COR-L47 (cell line): Measurements from ENCODE around the gene IGSF8.

Experiments used
- DNase-seq: peaks from one replicate; lab custom pipeline; 2025; lab: John Stamatoyannopoulos, UW

The IGSF8 gene

DNA sequence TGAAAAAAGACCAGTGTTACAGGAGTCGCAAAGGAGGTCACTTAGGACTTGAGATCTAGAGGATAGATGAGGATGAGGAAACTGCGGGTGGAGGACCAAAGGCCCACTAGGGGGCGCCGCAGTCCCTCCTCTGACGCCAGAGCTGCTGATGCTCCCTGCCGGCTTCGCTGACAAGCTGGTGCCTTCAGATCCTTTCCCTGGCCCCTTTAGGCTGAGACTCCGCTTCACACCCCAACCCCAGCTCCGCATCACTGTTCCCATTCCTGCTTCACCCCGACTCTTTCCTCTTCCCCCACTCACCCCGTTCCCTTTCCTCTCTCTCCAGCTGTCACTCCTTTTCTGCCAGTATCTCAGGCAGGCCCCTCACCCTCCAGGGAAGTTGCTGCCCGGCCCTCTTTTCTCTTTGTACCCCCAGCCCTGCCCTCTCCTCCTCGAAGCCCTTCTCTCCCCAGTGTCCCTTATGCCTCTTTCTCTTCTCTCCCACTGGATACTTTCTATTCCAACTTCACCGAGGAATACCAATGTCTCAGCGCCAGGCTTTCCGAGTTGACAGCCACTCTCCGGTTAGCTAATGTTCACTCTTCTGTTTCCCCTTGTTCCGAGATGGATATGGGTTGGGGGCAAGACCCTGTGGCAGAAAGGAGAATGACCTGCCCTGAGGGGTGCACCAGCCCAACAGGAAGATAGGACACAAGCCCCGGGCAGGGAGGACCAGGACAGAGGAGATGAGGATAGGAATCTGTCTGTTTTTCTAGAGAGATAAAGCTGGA, 12.5 kb downstream of the IGSF8 start:
- peak; percentile 59 for DNase-seq

DNA sequence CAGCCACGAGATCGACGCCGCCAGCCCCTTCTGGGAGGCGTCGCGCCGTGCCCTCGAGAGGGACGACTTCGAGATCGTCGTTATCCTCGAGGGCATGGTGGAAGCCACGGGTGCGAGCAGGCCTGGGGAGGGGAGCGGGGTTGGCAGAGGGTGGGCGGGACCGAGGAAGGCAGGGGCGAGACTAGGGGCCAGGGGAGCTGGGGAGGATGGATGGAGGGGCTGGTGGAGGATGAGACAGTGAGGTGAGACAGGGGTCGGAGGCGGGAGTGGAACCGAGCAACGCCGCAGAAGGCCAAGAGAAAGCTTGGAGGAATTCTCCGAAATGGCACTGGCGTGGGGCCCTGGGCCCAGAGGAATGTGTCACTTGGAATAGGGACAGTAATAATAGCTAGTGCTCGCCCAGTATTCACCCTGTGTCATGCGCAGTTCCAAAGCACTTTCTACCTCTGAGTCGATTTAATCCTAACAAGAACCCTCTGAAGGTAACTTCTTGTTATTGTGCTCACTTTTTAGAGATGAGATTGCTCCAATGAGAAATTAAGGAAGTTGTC, 13.6 kb downstream of the IGSF8 start:
- no peak for DNase-seq

DNA sequence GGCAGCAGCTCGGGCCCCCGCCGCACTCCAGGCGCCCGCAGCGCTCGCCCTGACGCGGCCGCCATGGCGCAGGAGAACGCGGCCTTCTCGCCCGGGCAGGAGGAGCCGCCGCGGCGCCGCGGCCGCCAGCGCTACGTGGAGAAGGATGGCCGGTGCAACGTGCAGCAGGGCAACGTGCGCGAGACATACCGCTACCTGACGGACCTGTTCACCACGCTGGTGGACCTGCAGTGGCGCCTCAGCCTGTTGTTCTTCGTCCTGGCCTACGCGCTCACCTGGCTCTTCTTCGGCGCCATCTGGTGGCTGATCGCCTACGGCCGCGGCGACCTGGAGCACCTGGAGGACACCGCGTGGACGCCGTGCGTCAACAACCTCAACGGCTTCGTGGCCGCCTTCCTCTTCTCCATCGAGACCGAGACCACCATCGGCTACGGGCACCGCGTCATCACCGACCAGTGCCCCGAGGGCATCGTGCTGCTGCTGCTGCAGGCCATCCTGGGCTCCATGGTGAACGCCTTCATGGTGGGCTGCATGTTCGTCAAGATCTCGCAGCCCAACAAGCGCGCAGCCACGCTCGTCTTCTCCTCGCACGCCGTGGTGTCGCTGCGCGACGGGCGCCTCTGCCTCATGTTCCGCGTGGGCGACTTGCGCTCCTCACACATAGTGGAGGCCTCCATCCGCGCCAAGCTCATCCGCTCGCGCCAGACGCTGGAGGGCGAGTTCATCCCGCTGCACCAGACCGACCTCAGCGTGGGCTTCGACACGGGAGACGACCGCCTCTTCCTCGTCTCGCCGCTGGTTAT, 14.2 kb downstream of the IGSF8 start:
- DNase-seq, result peak; percentile 79

DNA sequence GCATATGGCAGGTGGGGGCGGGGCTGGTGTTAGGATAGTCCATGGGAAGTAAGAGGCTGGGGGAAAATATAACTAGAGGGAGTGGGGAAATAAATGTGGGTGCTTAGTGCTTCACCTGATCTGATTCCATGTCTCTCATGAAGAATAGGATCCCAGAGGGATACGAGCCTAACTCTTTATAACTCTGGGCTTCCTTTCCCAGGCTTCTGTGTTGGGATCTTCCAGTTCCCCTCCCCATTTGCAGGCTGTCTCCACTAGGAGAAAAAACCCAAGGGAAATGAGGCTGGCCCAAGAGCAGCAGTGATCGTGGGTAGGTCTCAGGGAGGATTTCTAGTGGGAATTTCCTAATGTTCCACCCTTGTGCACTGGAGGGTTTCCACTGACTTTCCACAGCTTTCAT, 15.5 kb downstream of the IGSF8 start:
- DNase-seq, result no peak

DNA sequence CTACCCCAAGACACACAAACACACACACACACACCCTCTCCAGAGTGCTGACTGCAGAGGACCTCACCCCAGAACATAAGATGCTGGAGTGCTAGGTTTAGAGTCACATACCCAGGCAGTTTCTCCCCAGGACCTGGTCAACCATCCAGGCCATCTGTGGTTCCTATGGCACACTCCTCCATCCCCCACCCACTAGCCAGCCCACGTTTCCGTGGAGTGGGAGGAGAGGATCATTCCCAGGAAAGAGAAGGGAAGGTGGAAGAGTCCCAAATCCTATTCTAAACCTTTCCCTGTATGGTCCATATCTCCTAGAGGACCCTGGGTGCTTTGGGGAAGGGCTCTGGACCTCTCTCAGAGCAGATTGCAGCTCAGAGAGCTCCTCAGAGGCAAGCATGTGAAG, 15.9 kb downstream of the IGSF8 start:
- DNase-seq, result no peak

DNA sequence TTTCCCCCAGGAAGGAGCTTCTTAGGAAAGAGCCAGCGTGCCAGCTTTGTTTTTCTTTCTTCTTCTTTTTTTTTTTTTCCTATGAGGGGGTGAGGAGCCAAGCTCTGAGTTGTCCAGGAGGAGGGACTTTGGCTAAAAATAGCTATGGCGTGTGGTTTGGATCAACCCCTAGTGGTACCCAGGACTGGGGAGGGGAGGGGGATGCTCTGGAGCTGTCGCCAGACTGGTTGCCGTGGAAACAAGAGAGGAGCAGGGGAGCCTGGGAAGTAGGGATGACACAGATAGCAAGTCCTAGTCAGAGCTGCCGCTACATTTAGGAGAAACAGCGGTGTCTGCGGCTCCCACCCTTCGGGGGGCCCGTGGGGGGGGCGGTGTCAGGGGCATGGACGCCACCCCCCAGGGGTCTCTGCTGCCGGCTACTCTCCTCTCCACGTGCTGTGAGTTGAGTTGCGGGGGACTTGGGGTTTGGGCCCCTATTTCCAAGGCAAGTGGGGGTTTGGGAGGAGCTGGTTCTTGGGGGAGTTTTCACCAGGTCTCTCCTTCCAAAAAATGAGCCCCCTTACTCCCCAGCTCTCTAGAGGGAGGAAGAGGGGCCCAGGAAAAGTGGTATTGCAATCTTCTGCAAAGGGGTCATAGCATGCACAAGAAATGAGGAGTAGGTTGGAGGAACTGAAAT, 17.0 kb downstream of the IGSF8 start, which contains the start of gene KCNJ9:
TSS of gene KCNJ9 (plus strand) at position 278 of the 676 bp plus-strand sequence. CDS start 2,493 bp downstream, outside the sequence.
- DNase-seq, result peak; percentile 25

DNA sequence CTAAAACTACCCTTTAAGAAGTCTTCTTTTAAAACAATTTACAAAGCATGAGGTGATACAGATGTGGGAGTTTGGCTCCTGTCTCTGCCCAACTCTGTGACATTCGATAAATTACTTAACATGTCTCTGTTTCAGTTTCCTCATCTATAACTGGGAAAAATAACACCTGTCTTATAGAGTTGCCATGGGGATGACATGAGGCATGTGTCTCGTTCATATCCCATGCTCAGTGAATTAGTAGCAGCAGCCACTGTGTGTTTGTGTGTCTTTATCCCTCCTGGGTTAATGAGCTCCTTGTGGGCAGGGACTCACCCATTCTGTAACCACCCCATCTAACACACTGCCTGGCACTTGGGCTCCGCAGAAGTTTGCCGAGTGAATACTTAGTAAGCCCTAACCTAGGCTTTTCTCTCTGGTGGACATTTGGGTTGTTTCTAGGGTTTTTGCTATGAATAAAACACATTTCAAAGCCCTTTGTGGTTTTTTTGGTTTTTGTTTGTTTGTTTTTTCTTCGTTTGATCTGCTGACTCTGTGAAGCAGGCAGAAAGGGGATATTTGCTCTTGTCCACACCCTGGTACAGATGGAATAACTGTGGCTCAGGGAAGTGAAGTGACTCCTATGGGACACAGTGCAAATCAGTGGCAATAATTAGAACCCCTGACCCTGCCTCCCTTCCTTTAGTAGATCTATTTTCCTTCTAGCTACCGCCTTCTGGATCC, 17.9 kb downstream of the IGSF8 start:
- DNase-seq, result no peak

DNA sequence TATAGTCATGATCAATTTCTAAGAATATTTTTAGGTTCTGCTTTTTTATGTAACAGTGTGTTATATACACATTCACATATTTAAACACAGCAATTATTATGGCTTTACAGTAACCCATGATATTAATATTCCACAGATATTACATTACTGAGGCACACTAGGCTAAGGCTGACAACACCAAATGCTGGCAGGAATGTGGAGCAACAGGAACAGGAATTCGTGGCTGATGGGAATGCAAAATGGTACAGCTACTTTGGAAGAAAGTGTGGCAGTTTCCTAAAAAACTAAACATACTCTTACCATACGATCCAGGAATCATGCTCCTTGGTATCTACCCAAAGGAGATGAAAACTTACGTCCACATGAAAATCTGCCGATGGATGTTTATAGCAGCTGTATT, 19.0 kb downstream of the IGSF8 start:
- no peak for DNase-seq

DNA sequence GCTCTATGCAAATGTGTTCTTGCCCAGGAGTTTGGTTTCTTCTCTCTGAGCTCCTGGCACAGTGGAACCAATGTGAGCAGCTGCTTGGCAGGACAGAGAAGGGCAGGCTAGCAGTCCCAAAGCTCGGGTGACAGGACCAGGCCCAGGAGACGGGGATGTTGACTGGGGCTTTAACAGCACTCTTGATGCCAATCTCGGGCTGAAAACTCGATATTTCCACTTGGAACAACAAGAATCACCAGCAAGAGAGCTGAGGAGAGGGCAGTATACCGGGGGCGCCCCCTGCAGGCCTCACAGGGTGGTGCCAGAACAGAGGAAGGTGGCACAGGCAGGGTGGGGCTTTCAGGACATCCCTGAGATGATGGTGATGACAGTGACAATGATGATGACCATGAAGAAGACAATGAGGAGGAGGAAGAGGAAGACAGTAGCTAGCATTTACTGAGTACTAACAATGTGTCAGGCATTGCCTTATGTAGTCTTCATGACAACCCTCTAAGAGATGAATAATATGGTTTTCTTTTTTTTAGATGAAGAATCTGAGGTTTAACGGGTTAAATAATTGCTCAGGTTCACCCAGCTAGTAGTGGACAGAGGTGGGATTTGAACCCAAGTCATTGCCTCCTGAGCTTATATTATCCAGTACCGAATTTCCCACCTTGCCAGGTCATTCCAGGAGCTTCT, 19.8 kb downstream of the IGSF8 start:
- DNase-seq, result no peak

DNA sequence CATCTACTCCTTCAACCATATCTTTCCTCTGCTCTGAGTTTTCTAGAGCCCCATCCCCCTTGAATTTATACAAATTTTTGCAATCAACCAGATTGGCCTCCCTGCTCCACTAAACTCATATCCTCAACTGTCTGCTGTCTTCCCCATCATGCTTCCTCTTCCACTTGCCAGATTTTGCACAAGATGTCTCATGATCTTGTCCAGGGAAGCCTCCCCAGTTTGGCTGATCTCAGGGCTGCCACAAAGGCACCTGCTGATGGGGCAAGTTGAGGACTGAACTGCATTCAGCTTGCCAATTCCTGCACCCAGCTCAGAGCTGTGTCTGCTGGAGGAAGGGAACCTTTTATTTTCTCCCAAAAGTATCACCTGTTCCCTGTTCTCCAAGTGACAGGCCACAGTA, 20.9 kb downstream of the IGSF8 start:
- DNase-seq, result no peak

DNA sequence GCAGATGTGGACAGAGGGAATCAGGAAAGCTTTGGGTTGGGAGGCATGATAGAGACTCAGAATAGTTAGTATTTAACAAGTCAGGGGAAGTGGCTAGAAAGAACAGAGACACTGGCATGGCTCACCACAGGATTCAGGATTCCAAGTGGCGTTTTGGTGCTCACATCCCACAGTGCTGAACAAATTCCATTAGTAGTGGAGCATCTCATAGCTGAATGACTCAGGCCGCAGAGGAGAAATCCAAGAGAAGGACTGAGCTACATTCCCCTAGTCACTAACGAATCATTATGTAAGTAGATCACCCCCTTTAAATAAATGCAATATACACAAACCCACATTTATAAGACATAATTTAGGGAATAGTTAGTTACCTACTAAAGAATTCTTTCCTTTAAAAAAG, 22.1 kb downstream of the IGSF8 start:
- DNase-seq, result no peak

DNA sequence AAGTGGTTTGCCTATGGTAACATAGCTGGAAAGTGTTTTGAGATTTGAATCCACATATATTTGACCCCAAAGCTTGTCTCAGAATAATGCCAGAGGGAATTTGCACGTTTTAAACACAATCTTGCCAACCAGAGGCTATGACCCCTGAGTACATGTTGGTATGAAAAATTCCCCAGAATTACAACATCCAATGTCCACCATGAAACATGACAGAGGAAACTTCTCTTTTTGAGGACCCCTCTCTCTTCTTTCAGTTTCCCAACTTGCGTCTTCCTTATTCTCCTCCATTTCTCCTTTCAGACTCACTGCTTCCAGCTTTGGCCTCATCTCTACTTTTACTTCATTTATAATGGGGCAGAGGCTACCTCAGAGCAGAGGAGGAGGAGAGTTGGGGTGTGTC, 22.6 kb downstream of the IGSF8 start:
- no peak for DNase-seq

DNA sequence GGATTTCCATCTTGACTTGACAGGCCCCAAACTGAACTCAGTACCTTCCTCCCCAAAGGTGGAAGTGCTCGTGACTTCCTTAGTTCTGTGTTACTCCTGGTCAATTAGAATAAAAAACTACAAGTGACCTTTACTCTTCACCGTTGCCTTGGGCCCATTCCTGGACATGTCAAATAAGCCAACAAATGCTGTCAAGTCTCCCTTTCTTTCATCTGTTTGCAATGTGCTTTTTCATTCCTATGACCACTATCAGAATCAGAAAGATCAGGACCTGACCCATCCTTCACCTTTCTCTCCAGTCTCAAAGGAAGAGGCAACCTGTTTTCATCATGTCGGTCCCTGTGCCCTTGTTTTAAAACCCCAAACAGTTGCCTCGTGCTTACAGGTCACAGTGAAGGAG, 23.6 kb downstream of the IGSF8 start:
- DNase-seq, result no peak

DNA sequence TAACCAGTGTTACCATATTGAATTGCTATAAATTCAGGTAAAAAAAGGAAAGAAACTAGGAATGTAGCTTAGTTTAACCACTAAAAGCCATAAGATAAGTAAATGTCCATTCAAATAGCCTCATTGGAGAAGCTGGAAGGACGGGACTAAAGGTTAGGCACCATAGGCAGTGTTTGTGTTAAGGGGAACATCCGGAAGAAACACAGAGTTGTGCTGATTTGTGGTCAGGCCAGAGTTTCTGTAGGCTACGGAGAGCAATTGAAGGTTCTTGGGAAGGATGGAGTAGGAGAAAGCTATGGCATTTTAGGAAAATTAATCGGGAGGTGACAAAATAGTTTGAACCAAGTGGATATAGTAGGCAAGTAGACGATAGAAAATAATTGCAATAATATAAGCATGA, 27.1 kb downstream of the IGSF8 start:
- no peak for DNase-seq

DNA sequence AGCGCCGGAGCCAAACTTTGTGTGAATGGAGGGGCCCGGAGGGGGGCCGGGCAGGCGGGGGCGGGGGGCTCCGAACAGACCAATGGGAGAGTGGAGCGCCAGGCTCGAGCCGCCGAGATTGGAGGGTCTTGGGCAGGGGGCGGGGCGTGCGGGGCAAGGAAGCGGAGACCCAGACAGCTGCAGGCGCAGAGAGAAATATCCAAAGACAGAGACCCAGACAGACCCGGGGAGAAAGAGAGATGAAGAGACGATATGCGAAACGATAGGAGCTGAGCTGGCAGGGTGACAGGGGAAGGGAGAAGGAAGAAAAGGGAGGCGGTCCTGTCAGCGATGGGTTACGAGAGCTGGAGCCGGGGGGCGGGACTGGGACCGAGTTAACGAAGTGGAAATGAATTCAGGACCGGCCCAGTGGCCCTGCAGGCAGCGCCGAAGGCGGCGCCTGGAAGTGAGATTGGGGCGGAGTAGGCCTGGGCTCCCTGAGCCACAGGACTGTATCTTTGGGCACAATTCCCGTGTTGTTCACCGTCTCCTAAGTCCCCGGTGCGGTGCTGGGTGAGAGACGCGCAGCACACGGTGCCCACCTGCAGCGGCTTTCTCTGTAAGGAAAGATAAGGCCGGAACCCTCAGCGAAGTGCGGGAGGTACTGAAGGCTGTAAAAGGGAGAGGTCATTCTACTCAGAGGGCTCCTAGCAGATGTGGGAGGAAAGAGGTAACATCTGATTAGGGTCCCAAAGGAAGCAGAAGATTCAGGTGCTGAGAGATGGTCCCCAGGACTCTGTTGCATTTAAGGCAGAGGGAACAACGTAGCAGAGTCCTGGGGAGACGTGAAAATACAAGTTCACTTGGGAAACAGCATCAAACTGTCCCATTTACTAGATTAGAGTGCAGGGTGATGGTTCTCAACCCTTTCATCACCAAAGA, 27.9 kb downstream of the IGSF8 start:
- DNase-seq, result peak; percentile 60

DNA sequence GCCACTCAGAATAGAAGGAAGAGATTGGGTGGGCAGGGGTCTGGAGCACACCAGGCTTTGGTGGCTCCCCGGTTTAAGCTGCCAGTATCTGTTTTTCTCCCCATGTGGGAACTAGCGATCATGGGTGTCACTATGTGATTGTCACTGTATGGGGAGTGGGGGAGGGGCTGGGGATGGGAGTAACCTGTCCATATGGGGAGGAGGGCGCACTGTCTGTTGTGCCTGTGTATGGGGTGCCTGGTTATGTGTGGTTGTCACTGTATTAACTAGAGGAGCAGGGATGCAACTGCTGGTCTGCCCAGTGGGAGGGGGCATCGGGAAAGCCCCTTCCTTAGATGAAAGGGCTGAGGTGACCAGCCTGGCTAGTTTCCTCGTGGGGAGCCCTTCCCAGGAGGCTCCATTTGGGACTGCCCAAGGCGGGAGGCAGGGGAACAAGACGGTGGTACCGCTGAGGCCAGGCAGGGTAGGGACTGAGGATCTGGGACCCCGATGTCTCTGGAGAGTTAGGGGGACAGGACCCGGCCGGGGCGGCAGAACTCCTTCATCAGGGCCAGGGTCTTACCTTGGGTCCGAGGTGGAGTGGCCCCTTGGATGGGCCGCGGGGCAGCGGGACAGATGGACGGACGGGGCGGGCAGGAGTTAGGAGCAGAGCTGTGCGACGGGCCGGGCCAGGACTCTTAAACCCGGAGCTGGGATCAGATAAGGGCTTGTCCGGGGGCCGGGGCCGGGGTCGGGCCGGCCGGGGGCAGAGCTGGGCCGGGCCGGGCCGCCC, 28.8 kb downstream of the IGSF8 start, which contains the start of gene KCNJ10:
TSS of gene KCNJ10 (minus strand) at position 701 of the 772 bp plus-strand sequence. CDS start 27,628 bp downstream, outside the sequence.
- DNase-seq, result no peak

DNA sequence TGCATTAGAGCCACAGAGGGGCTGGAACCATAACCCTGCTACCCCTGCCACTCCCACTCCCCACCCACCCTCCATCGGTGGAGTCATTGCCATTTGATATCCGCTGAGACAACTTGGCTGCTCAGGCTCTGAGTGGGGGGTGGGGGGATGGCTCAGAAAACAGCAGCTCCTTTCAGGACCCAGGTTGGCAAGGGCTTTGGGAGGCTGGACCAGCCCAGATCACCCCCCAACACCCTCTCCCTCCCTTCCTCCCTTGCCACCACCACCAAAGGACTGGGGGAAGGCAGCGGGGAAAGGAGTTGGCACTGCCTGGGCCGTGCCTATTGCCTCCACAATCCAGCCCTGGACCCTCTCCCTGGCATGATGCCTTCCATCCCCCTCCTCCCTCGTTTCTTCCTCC, 30.2 kb downstream of the IGSF8 start:
- DNase-seq, result no peak

DNA sequence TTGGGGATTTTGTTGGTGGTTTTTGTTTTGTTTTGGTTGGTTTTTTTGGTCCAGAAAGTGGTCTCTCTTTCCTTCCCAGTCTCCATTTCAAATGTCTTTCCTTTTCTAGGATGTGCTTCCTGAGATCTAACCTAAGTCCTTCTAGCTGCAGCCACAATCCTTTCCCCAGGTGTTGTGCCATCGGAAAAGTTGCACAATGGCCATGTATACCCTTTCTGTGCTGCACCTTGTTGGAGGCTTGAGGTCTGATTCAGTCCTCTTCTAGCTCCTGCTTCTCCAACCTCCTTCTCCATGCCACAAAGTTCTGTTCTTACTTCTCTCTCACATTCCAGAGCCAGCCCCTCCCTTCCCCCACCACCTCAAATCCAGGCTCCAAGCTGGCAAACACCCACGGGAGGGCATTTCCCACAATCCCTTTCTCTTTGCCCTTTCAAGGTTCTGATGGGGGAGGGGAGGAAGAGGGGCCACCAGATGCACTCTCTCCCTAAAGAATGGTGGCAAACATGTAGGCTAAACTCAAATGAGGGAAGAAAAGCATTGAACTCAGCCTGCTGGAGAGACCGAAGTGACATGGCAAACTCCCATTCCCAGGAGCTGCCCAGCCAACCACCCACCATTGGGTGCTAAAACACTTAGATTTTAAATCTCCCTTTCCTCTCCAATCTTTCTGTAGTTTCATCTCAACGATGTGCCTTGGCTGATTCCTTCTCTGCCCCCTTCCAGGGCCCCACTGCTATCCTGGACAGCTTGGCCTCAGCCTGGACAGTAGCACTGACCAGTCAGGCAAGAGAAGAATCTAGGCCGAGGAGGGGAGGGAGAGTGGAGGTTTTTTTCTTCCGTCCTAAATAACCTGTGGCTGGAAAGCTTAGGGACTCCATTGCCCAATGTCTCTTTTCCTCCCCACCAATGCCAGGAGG, 31.3 kb downstream of the IGSF8 start:
- DNase-seq, result no peak
